HL-60/S4 (cell line): Measurements from ENCODE around the gene BBS9.
"Not testable (repeated sequence)": the region's sequence is repeated elsewhere in the genome, so short reads cannot be mapped to it uniquely, and the experiment has no call there.

Experiments used
- in situ Hi-C: fragments of 300-500 bp; cut with MboI; formaldehyde crosslinking; loops from 2 replicates; pipeline ENCODE4 v1.14.3; 2022; ENCODE audit warnings: low sequenced_read_pairs

BBS9 gene

GRCh38 chr7:33271839-33272371, 142.5 kb downstream of the BBS9 start:
- in situ Hi-C loops = not testable (repeated sequence)

GRCh38 chr7:33273356-33273755, 144.0 kb downstream of the BBS9 start:
- in situ Hi-C loops = no loop called here

- in situ Hi-C loops = no loop called here
These were observed 147.0 kb downstream of the BBS9 start for GRCh38 chr7:33276325-33276724.

GRCh38 chr7:33276729-33277128, 147.4 kb downstream of the BBS9 start:
- in situ Hi-C loops = no loop called here

GRCh38 chr7:33278095-33278494, 148.7 kb downstream of the BBS9 start:
- in situ Hi-C loops = no loop called here

- in situ Hi-C loops = no loop called here
These were observed 157.1 kb downstream of the BBS9 start for GRCh38 chr7:33286501-33286900.

- in situ Hi-C loops = no loop called here
These were observed 158.4 kb downstream of the BBS9 start for GRCh38 chr7:33287738-33288137.

GRCh38 chr7:33298848-33299247, 169.5 kb downstream of the BBS9 start:
- in situ Hi-C loops = no loop called here

- in situ Hi-C loops = no loop called here
These were observed 170.1 kb downstream of the BBS9 start for GRCh38 chr7:33299425-33299824.

GRCh38 chr7:33300131-33300530, 170.8 kb downstream of the BBS9 start:
- in situ Hi-C loops = no loop called here

- in situ Hi-C loops = no loop called here
These were observed 171.4 kb downstream of the BBS9 start for GRCh38 chr7:33300742-33301141.

- in situ Hi-C loops = not testable (repeated sequence)
These were observed 174.7 kb downstream of the BBS9 start for GRCh38 chr7:33303978-33304557.

- in situ Hi-C loops = no loop called here
These were observed 177.8 kb downstream of the BBS9 start for GRCh38 chr7:33307205-33307604.

GRCh38 chr7:33310546-33310945, 181.2 kb downstream of the BBS9 start:
- in situ Hi-C loops = no loop called here

- in situ Hi-C loops = no loop called here
These were observed 196.6 kb downstream of the BBS9 start for GRCh38 chr7:33325754-33326484.

GRCh38 chr7:33326485-33326848, 197.1 kb downstream of the BBS9 start:
- in situ Hi-C loops = no loop called here

GRCh38 chr7:33327427-33327826, 198.1 kb downstream of the BBS9 start:
- in situ Hi-C loops = no loop called here

- in situ Hi-C loops = no loop called here
These were observed 205.0 kb downstream of the BBS9 start for GRCh38 chr7:33334349-33334748.

GRCh38 chr7:33336820-33337219, 207.5 kb downstream of the BBS9 start:
- in situ Hi-C loops = no loop called here

GRCh38 chr7:33339074-33339790, 209.9 kb downstream of the BBS9 start:
- in situ Hi-C loops = no loop called here

GRCh38 chr7:33346055-33346454, 216.7 kb downstream of the BBS9 start:
- in situ Hi-C loops = no loop called here

GRCh38 chr7:33350577-33350976, 221.2 kb downstream of the BBS9 start:
- in situ Hi-C loops = no loop called here
